Neural cell (in vitro differentiated cells): ENCODE data around the gene FUT8. TPM values are rescaled to one million over a fixed set of nuclear protein-coding genes. Genes with fewer than 3 reads are reported as not detected.

Experiments used
- H2AFZ ChIP-seq: fragments of 200-600, 300-800 bp; sonication (generic), shearing (Covaris generic); 2 replicates; pipeline ENCODE4 v1.6.0; 2014; ENCODE audit warnings: low read depth, mild to moderate bottlenecking, antibody characterized with exemption, low read length, moderate library complexity
- H3F3A ChIP-seq: fragments of 200-600 bp; shearing (Covaris generic); 2 replicates; pipeline ENCODE4 v1.6.1; 2016; ENCODE audit warnings: mild to moderate bottlenecking, moderate library complexity, mixed read lengths, antibody characterized with exemption, low read length; ENCODE audit not compliant: insufficient read depth, poor library complexity, severe bottlenecking
- H3K27ac ChIP-seq: fragments of 200-600, 300-800 bp; sonication (generic), shearing (Covaris generic); 2 replicates; pipeline ENCODE4 v1.5.1; 2014; ENCODE audit warnings: mild to moderate bottlenecking, low read length, moderate library complexity
- H3K27me3 ChIP-seq: fragments of 300-800, 200-600 bp; sonication (generic), shearing (Covaris generic); 2 replicates; pipeline ENCODE4 v1.6.0; 2014; ENCODE audit warnings: mild to moderate bottlenecking, low read depth, low read length, moderate library complexity; ENCODE audit not compliant: insufficient read depth
- H3K36me3 ChIP-seq: fragments of 300-800, 200-600 bp; sonication (generic), shearing (Covaris generic); 2 replicates; pipeline ENCODE4 v1.5.1; 2014; ENCODE audit warnings: mild to moderate bottlenecking, antibody characterized with exemption, low read length, moderate library complexity; ENCODE audit not compliant: insufficient read depth
- H3K4me2 ChIP-seq: fragments of 300-800, 200-600 bp; sonication (generic), shearing (Covaris generic); 2 replicates; pipeline ENCODE4 v1.6.0; 2014; ENCODE audit warnings: mild to moderate bottlenecking, low read length
- H3K4me3 ChIP-seq: fragments of 300-800, 200-600 bp; sonication (generic), shearing (Covaris generic); 2 replicates; pipeline ENCODE4 v1.5.1; 2014; ENCODE audit warnings: mild to moderate bottlenecking, low read length, moderate library complexity
- H3K79me2 ChIP-seq: fragments of 200-600 bp; shearing (Covaris generic); replicated peaks from 2 replicates; pipeline ENCODE4 v1.6.0; 2014; ENCODE audit warnings: mild to moderate bottlenecking, low read length, moderate library complexity; ENCODE audit not compliant: insufficient read depth
- H3K9ac ChIP-seq: fragments of 300-800, 200-600 bp; sonication (generic), shearing (Covaris generic); 2 replicates; pipeline ENCODE4 v1.6.1; 2016; ENCODE audit warnings: mild to moderate bottlenecking, low read length, mixed read lengths
- H3K9me2 ChIP-seq: fragments of 200-600 bp; shearing (Covaris generic); 2 replicates; pipeline ENCODE4 v1.6.1; 2016; ENCODE audit warnings: mild to moderate bottlenecking, low read length, mixed read lengths; ENCODE audit not compliant: insufficient read depth
- H3K9me3 ChIP-seq: fragments of 200-600, 300-800 bp; sonication (generic), shearing (Covaris generic); 2 replicates; pipeline ENCODE4 v1.6.1; 2016; ENCODE audit warnings: mild to moderate bottlenecking, mixed run types, low read length, moderate library complexity, mixed read lengths
- H4K20me1 ChIP-seq: fragments of 200-600 bp; shearing (Covaris generic); 2 replicates; pipeline ENCODE4 v1.6.1; 2016; ENCODE audit warnings: mild to moderate bottlenecking, mixed run types; ENCODE audit not compliant: insufficient read depth
- CTCF ChIP-seq: fragments of 450-650 bp; IDR thresholded peaks from 2 replicates; pipeline ENCODE4 v1.5.1; 2014; ENCODE audit warnings: antibody characterized with exemption, mild to moderate bottlenecking, moderate library complexity; ENCODE audit not compliant: poor library complexity, severe bottlenecking
- EP300 ChIP-seq: fragments of 450-650 bp; conservative IDR thresholded peaks from 2 replicates; pipeline ENCODE4 v1.6.1; 2014; ENCODE audit warnings: antibody characterized with exemption, mild to moderate bottlenecking, moderate library complexity; ENCODE audit not compliant: poor library complexity, severe bottlenecking
- EZH2 ChIP-seq: fragments of 200-600, 300-800 bp; shearing (Covaris generic), sonication (generic); IDR thresholded peaks from 2 replicates; pipeline ENCODE4 v1.6.1; 2014; ENCODE audit warnings: antibody characterized with exemption, low read length, borderline replicate concordance, mild to moderate bottlenecking; ENCODE audit not compliant: insufficient read depth, poor library complexity, severe bottlenecking
- MXI1 ChIP-seq: fragments of 450-650 bp; conservative IDR thresholded peaks from 2 replicates; pipeline ENCODE4 v1.6.1; 2014; ENCODE audit warnings: antibody characterized with exemption, mild to moderate bottlenecking; ENCODE audit not compliant: poor library complexity, severe bottlenecking
- POLR2AphosphoS5 ChIP-seq: IDR thresholded peaks from 2 replicates; pipeline ENCODE4 v1.6.1; 2012
- RAD21 ChIP-seq: fragments of 450-650 bp; conservative IDR thresholded peaks from 2 replicates; pipeline ENCODE4 v1.6.1; 2014; ENCODE audit warnings: antibody characterized with exemption, mild to moderate bottlenecking, moderate library complexity
- REST ChIP-seq: IDR thresholded peaks from 2 replicates; pipeline ENCODE4 v1.6.1; 2012; ENCODE audit warnings: borderline replicate concordance
- SMC3 ChIP-seq: fragments of 450-650 bp; conservative IDR thresholded peaks from 2 replicates; pipeline ENCODE4 v1.6.1; 2014; ENCODE audit warnings: antibody characterized with exemption, mild to moderate bottlenecking, moderate library complexity; ENCODE audit not compliant: poor library complexity
- TAF1 ChIP-seq: IDR thresholded peaks from 2 replicates; pipeline ENCODE4 v1.6.1; 2012; ENCODE audit warnings: low read depth
- polyA plus RNA-seq: library from polyadenylated mRNA; depleted of rRNA; stranded (reverse); fragments of >200 nt; gene quantifications from 2 replicates; pipeline ENCODE4 v1.2.3, GENCODE V29; 2014

Gene FUT8
- polyA plus RNA-seq, 1 donor from 2014 or later: 72.8 TPM

- H3K9ac ChIP-seq: no peak overlapping the region
- H3K27ac ChIP-seq: no peak overlapping the region
- no peaks in the 10 kb centered on the region for H3K36me3 ChIP-seq
- no peak overlapping the region for H3K4me2 ChIP-seq
- H3K9me2 ChIP-seq: no peaks in the 10 kb centered on the region
- H3F3A ChIP-seq: no peaks in the 10 kb centered on the region
- peaks cover 17% of the 10 kb centered on the region for H3K79me2 ChIP-seq
- H2AFZ ChIP-seq: no peak overlapping the region
- H4K20me1 ChIP-seq: no peaks in the 10 kb centered on the region
- H3K4me3 ChIP-seq: no peak overlapping the region
- TF ChIP-seq TAF1 (no peak), SMC3 (no peak), POLR2AphosphoS5 (no peak), RAD21 (no peak), REST (no peak), EP300 (no peak), MXI1 (no peak), CTCF (no peak), EZH2 (no peak)
- no peaks in the 10 kb centered on the region for H3K27me3 ChIP-seq
- H3K9me3 ChIP-seq: no peaks in the 10 kb centered on the region
Observed at GRCh38 chr14:65478017-65478416, 65.5 kb downstream of the FUT8 start.

GRCh38 chr14:65478596-65478995 is 66.1 kb downstream of the FUT8 start:
- Histone ChIP-seq H4K20me1 (no peaks in the 10 kb centered on the region), H3F3A (no peaks in the 10 kb centered on the region), H3K36me3 (no peaks in the 10 kb centered on the region), H3K9me3 (no peaks in the 10 kb centered on the region), H3K9me2 (no peaks in the 10 kb centered on the region), H2AFZ (no peak overlapping the region), H3K27me3 (no peaks in the 10 kb centered on the region), H3K4me3 (no peak overlapping the region), H3K79me2 (peaks cover 17% of the 10 kb centered on the region), H3K27ac (no peak overlapping the region), H3K9ac (no peak overlapping the region), H3K4me2 (no peak overlapping the region)
- TF ChIP-seq REST (no peak), TAF1 (no peak), SMC3 (no peak), EZH2 (no peak), POLR2AphosphoS5 (no peak), MXI1 (no peak), EP300 (no peak), CTCF (no peak), RAD21 (no peak)
